HUES64 (cell line): ENCODE data around the gene ZFHX2. TPM values are rescaled to one million over a fixed set of nuclear protein-coding genes. Genes with fewer than 3 reads are reported as not detected.
"Not testable (repeated sequence)": the region's sequence is repeated elsewhere in the genome, so short reads cannot be mapped to it uniquely, and the experiment has no call there.

Experiments used
- H3K27ac ChIP-seq: 2 replicates; pipeline ENCODE4 v1.7.0; 2013; ENCODE audit warnings: low read depth, low read length, inconsistent platforms
- H3K27me3 ChIP-seq: 2 replicates; pipeline ENCODE4 v1.6.1; 2013; ENCODE audit warnings: mild to moderate bottlenecking, low read length; ENCODE audit not compliant: insufficient read depth
- H3K36me3 ChIP-seq: 2 replicates; pipeline ENCODE4 v1.6.1; 2013; ENCODE audit warnings: mild to moderate bottlenecking, low read length; ENCODE audit not compliant: insufficient read depth
- H3K4me1 ChIP-seq: 2 replicates; pipeline ENCODE4 v1.6.1; 2013; ENCODE audit warnings: mild to moderate bottlenecking, low read length, moderate library complexity; ENCODE audit not compliant: insufficient read depth
- H3K4me3 ChIP-seq: 2 replicates; pipeline ENCODE4 v1.5.1; 2013; ENCODE audit warnings: mild to moderate bottlenecking, low read length, moderate library complexity
- H3K9ac ChIP-seq: 2 replicates; pipeline ENCODE4 v1.6.1; 2013; ENCODE audit warnings: mild to moderate bottlenecking, low read depth, low read length
- H3K9me3 ChIP-seq: 2 replicates; pipeline ENCODE4 v1.6.1; 2013; ENCODE audit warnings: low read depth, low read length; ENCODE audit not compliant: insufficient read depth
- WGBS: fragments of 150-250, 120-280 bp; methylation state at CpG from one replicate; pipeline ENCODE4 v1.1.7; 2013; ENCODE audit warnings: missing lambda C conversion rate; 5-methylcytosine and 5-hydroxymethylcytosine counted together
- polyA plus RNA-seq, 2 experiments: library from polyadenylated mRNA; stranded (reverse); fragments of 50-300 nt; gene quantifications; one replicate each; pipeline ENCODE4 v1.2.3, GENCODE V29; 2013

Gene ZFHX2
- 14.5 TPM for polyA plus RNA-seq (2013, experiment 1 of 2)
- polyA plus RNA-seq (2013, experiment 2 of 2) = 15.4 TPM

- Histone ChIP-seq H3K4me3 (peak within 1 kb of the TSS; percentile 72), H3K9me3 (no peaks in the 10 kb centered on the region), H3K4me1 (peaks cover 47% of the 10 kb centered on the region), H3K27me3 (no peaks in the 10 kb centered on the region), H3K27ac (peak within 1 kb of the TSS; percentile 87), H3K9ac (peak within 1 kb of the TSS; percentile 75), H3K36me3 (no peaks in the 10 kb centered on the region)
- WGBS = under 1% methylated on average over 44 of the region's 49 CpGs
These were observed at the start of gene ZFHX2 for GRCh38 chr14:23551266-23552028. Gene ZFHX2 (minus strand): TSS chr14:23551765. CDS start chr14:23535325, 16,440 bp downstream.

GRCh38 chr14:23600806-23601205, 49.2 kb upstream of the ZFHX2 start:
- H3K27ac ChIP-seq = no peak overlapping the region
- H3K9me3 ChIP-seq = no peaks in the 10 kb centered on the region
- H3K4me3 ChIP-seq = no peak overlapping the region
- H3K36me3 ChIP-seq = no peaks in the 10 kb centered on the region
- 100% methylated on average over 1 of the region's 1 CpG for WGBS
- no peaks in the 10 kb centered on the region for H3K27me3 ChIP-seq
- H3K9ac ChIP-seq = no peak overlapping the region
- no peaks in the 10 kb centered on the region for H3K4me1 ChIP-seq

- WGBS = 89% methylated on average over 1 of the region's 2 CpGs
- H3K36me3 ChIP-seq = no peaks in the 10 kb centered on the region
- no peaks in the 10 kb centered on the region for H3K27me3 ChIP-seq
- no peaks in the 10 kb centered on the region for H3K4me1 ChIP-seq
- no peaks in the 10 kb centered on the region for H3K9me3 ChIP-seq
- no peak overlapping the region for H3K9ac ChIP-seq
- no peak overlapping the region for H3K4me3 ChIP-seq
- no peak overlapping the region for H3K27ac ChIP-seq
These were observed 48.8 kb upstream of the ZFHX2 start for GRCh38 chr14:23600322-23600707.

GRCh38 chr14:23594191-23594590, 42.6 kb upstream of the ZFHX2 start:
- H3K27me3 ChIP-seq, H3K4me3 ChIP-seq, H3K9me3 ChIP-seq, H3K4me1 ChIP-seq, H3K27ac ChIP-seq, H3K9ac ChIP-seq, H3K36me3 ChIP-seq: not testable (repeated sequence)
- 97% methylated on average over 2 of the region's 3 CpGs for WGBS

- Histone ChIP-seq H3K27me3 (no peaks in the 10 kb centered on the region), H3K4me1 (peaks cover 2% of the 10 kb centered on the region; the same call in 1 of the 2 replicates), H3K4me3 (no peak overlapping the region), H3K36me3 (no peaks in the 10 kb centered on the region), H3K27ac (no peak overlapping the region), H3K9ac (no peak overlapping the region), H3K9me3 (no peaks in the 10 kb centered on the region)
- WGBS = 88% methylated on average over 4 of the region's 4 CpGs
These were observed 38.6 kb upstream of the ZFHX2 start for GRCh38 chr14:23590198-23590597.

GRCh38 chr14:23589606-23590005, 38.0 kb upstream of the ZFHX2 start:
- Histone ChIP-seq H3K4me3 (no peak overlapping the region), H3K36me3 (no peaks in the 10 kb centered on the region), H3K27ac (no peak overlapping the region), H3K9me3 (no peaks in the 10 kb centered on the region), H3K9ac (no peak overlapping the region), H3K4me1 (peaks cover 2% of the 10 kb centered on the region; the same call in 1 of the 2 replicates), H3K27me3 (no peaks in the 10 kb centered on the region)
- WGBS = 89% methylated on average over 1 of the region's 2 CpGs

GRCh38 chr14:23588884-23589598, 37.5 kb upstream of the ZFHX2 start:
- no peak overlapping the region for H3K4me3 ChIP-seq
- H3K9me3 ChIP-seq = no peaks in the 10 kb centered on the region
- peaks cover 2% of the 10 kb centered on the region; the same call in 1 of the 2 replicates for H3K4me1 ChIP-seq
- no peak overlapping the region for H3K27ac ChIP-seq
- no peak overlapping the region for H3K9ac ChIP-seq
- no peaks in the 10 kb centered on the region for H3K36me3 ChIP-seq
- no peaks in the 10 kb centered on the region for H3K27me3 ChIP-seq
- WGBS = 26% methylated on average over 4 of the region's 5 CpGs

GRCh38 chr14:23584527-23585203, 33.1 kb upstream of the ZFHX2 start:
- H3K9ac ChIP-seq, H3K4me1 ChIP-seq, H3K4me3 ChIP-seq, H3K27ac ChIP-seq, H3K9me3 ChIP-seq, H3K36me3 ChIP-seq, H3K27me3 ChIP-seq: not testable (repeated sequence)
- 95% methylated on average over 24 of the region's 26 CpGs for WGBS

GRCh38 chr14:23583761-23584526, 32.4 kb upstream of the ZFHX2 start:
- 94% methylated on average over 22 of the region's 25 CpGs for WGBS
- not testable (repeated sequence) for H3K9ac ChIP-seq, H3K4me1 ChIP-seq, H3K27ac ChIP-seq, H3K9me3 ChIP-seq, H3K4me3 ChIP-seq, H3K36me3 ChIP-seq
- H3K27me3 ChIP-seq = peaks cover 10% of the 10 kb centered on the region

- Histone ChIP-seq H3K36me3 (no peaks in the 10 kb centered on the region), H3K4me1 (peaks cover 2% of the 10 kb centered on the region; the same call in 1 of the 2 replicates), H3K9ac (no peak overlapping the region), H3K4me3 (no peak overlapping the region), H3K9me3 (no peaks in the 10 kb centered on the region), H3K27me3 (peaks cover 16% of the 10 kb centered on the region), H3K27ac (no peak overlapping the region)
- WGBS = 88% methylated on average over 3 of the region's 3 CpGs
These were observed 31.6 kb upstream of the ZFHX2 start for GRCh38 chr14:23582906-23583760.
